DOHH2 (cell line): ENCODE data around the gene NDUFAF2.

Experiments used
- H3F3A ChIP-seq: fragments of 200-600 bp; sonication (generic), shearing (Covaris generic); 2 replicates; pipeline ENCODE4 v1.6.0; 2016; ENCODE audit warnings: antibody characterized with exemption, mild to moderate bottlenecking; ENCODE audit not compliant: control insufficient read depth, insufficient read depth
- H3K27ac ChIP-seq: fragments of 200-600 bp; sonication (generic); 2 replicates; pipeline ENCODE4 v1.5.1; 2014; ENCODE audit warnings: low read depth, mild to moderate bottlenecking, low read length, moderate library complexity
- H3K27me3 ChIP-seq: fragments of 200-600 bp; sonication (generic); 2 replicates; pipeline ENCODE4 v1.6.1; 2014; ENCODE audit warnings: mild to moderate bottlenecking, low read length, mixed read lengths; ENCODE audit not compliant: control insufficient read depth
- H3K36me3 ChIP-seq: fragments of 200-600 bp; sonication (generic); 2 replicates; pipeline ENCODE4 v1.6.1; 2014; ENCODE audit warnings: mild to moderate bottlenecking, low read length, moderate library complexity, mixed read lengths; ENCODE audit not compliant: control insufficient read depth
- H3K4me1 ChIP-seq: fragments of 200-600 bp; sonication (generic); 2 replicates; pipeline ENCODE4 v1.6.1; 2014; ENCODE audit warnings: mild to moderate bottlenecking, low read length, mixed read lengths; ENCODE audit not compliant: control insufficient read depth
- H3K4me2 ChIP-seq: fragments of 200-600 bp; sonication (generic); 2 replicates; pipeline ENCODE4 v1.6.0; 2014; ENCODE audit warnings: mild to moderate bottlenecking, low read length, moderate library complexity
- H3K4me3 ChIP-seq: fragments of 200-600 bp; sonication (generic); 2 replicates; pipeline ENCODE4 v1.5.1; 2014; ENCODE audit warnings: mild to moderate bottlenecking, low read length, mixed read lengths
- H3K79me2 ChIP-seq: fragments of 200-600 bp; sonication (generic); 2 replicates; pipeline ENCODE4 v1.6.1; 2014; ENCODE audit warnings: mild to moderate bottlenecking, low read length, mixed read lengths; ENCODE audit not compliant: control insufficient read depth
- H3K9me2 ChIP-seq: fragments of 200-600 bp; sonication (generic); replicated peaks from 2 replicates; pipeline ENCODE4 v1.6.1; 2014; ENCODE audit warnings: mild to moderate bottlenecking, low read length, mixed read lengths; ENCODE audit not compliant: control insufficient read depth
- H3K9me3 ChIP-seq: fragments of 200-600 bp; sonication (generic); 2 replicates; pipeline ENCODE4 v1.6.1; 2014; ENCODE audit warnings: antibody characterized with exemption, low read length, mixed read lengths; ENCODE audit not compliant: control insufficient read depth, insufficient read depth
- H4K20me1 ChIP-seq: fragments of 200-600 bp; sonication (generic); 2 replicates; pipeline ENCODE4 v1.6.0; 2014; ENCODE audit warnings: low read depth, mild to moderate bottlenecking, antibody characterized with exemption, low read length, moderate library complexity; ENCODE audit not compliant: control insufficient read depth, insufficient read depth
- EZH2phosphoT487 ChIP-seq: fragments of 200-600 bp; sonication (generic); IDR thresholded peaks from 2 replicates; pipeline ENCODE4 v1.6.1; 2017; ENCODE audit warnings: borderline replicate concordance, mild to moderate bottlenecking, antibody characterized with exemption, low read length, moderate library complexity, mixed read lengths
- TF ChIP-seq, protein P1 (sequence below): fragments of 200-600 bp; sonication (generic); IDR thresholded peaks from one replicate; pipeline ENCODE4 v1.5.1; 2014; ENCODE audit warnings: antibody characterized with exemption, mild to moderate bottlenecking, low read depth, low read length; ENCODE audit not compliant: poor library complexity, severe bottlenecking

The NDUFAF2 gene

DNA sequence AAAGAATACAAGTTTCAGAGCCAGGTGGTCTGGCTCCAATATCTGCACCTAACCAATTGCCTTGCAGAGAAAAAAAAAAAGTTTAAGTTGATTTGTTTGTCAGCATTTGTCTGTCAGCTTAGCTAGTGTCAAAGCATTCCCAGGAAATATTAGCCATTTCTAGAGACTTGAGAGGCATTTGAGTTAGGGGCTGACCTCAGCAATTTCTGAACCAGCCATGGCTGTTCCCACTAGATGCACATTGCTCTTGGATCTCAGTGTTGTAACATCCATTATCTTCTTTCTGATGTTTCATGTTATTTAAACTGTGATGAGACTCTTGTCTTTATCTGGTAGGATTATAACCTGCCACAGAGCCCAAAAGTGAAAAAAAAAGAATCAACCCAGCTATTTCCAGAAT lies 102.3 kb downstream of the NDUFAF2 start:
- H3K79me2 ChIP-seq = no peaks in the 10 kb centered on the region
- H3K36me3 ChIP-seq = no peaks in the 10 kb centered on the region
- H3K27ac ChIP-seq = no peak overlapping the region
- no peak overlapping the region for H3K4me2 ChIP-seq
- H3K9me3 ChIP-seq = peaks cover 5% of the 10 kb centered on the region; the same call in 1 of the 2 replicates
- no peaks in the 10 kb centered on the region for H4K20me1 ChIP-seq
- no peak for TF ChIP-seq EZH2phosphoT487
- TF ChIP-seq, protein P1, sequence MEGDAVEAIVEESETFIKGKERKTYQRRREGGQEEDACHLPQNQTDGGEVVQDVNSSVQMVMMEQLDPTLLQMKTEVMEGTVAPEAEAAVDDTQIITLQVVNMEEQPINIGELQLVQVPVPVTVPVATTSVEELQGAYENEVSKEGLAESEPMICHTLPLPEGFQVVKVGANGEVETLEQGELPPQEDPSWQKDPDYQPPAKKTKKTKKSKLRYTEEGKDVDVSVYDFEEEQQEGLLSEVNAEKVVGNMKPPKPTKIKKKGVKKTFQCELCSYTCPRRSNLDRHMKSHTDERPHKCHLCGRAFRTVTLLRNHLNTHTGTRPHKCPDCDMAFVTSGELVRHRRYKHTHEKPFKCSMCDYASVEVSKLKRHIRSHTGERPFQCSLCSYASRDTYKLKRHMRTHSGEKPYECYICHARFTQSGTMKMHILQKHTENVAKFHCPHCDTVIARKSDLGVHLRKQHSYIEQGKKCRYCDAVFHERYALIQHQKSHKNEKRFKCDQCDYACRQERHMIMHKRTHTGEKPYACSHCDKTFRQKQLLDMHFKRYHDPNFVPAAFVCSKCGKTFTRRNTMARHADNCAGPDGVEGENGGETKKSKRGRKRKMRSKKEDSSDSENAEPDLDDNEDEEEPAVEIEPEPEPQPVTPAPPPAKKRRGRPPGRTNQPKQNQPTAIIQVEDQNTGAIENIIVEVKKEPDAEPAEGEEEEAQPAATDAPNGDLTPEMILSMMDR = no peak
- no peaks in the 10 kb centered on the region for H3K27me3 ChIP-seq
- H3K4me1 ChIP-seq = no peaks in the 10 kb centered on the region
- H3K9me2 ChIP-seq = no peaks in the 10 kb centered on the region
- no peaks in the 10 kb centered on the region for H3F3A ChIP-seq
- no peak overlapping the region for H3K4me3 ChIP-seq

DNA sequence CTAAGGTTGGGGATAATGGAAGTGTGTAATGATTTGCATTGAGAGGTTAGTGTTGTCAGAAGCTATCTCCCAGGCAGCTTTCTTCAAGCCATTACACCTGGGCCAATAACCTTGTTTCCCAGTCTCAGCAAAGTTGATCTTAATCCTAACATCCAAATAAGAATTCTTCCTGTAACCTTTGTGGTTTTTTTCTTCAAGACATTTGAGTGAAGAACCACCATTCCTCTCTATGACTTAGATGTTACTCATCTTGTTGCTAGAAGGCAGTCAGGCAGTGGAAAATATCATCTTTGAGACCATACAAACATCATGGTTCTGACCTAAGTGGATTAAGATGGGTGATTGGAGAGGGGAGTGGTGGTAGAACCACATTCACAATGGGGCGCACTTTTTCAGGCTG lies 103.5 kb downstream of the NDUFAF2 start:
- Histone ChIP-seq H4K20me1 (no peaks in the 10 kb centered on the region), H3K79me2 (no peaks in the 10 kb centered on the region), H3K4me3 (no peak overlapping the region), H3K27me3 (no peaks in the 10 kb centered on the region), H3K27ac (no peak overlapping the region), H3K4me1 (no peaks in the 10 kb centered on the region), H3K4me2 (no peak overlapping the region), H3F3A (no peaks in the 10 kb centered on the region), H3K36me3 (no peaks in the 10 kb centered on the region), H3K9me3 (peaks cover 5% of the 10 kb centered on the region; the same call in 1 of the 2 replicates), H3K9me2 (no peaks in the 10 kb centered on the region)
- TF ChIP-seq EZH2phosphoT487 = no peak
- TF ChIP-seq, protein P1 = no peak

DNA sequence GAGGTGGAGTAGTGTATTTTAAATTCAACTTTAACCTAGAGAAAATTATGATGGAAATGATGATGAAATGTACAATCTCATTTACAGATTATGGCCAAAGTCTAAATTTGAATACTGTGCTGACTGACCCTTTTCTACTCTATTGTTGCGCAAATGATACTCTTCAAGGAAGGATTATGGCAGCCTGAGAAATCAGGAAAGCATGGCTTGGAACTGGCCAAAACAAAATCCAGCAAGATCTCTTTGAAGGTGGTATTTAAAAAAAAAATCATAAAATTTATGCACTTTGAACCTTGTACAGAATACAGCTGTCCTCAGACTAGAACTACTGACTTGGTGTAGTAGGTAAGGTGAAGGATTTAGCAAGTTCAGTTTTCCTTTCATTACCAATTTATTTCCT lies 105.3 kb downstream of the NDUFAF2 start:
- TF ChIP-seq, protein P1 = no peak
- no peak for TF ChIP-seq EZH2phosphoT487
- Histone ChIP-seq H3K27ac (no peak overlapping the region), H3K27me3 (no peaks in the 10 kb centered on the region), H3K4me1 (no peaks in the 10 kb centered on the region), H3K9me3 (no peaks in the 10 kb centered on the region), H3K36me3 (no peaks in the 10 kb centered on the region), H4K20me1 (no peaks in the 10 kb centered on the region), H3K9me2 (no peaks in the 10 kb centered on the region), H3F3A (no peaks in the 10 kb centered on the region), H3K4me2 (no peak overlapping the region), H3K4me3 (no peak overlapping the region), H3K79me2 (no peaks in the 10 kb centered on the region)

DNA sequence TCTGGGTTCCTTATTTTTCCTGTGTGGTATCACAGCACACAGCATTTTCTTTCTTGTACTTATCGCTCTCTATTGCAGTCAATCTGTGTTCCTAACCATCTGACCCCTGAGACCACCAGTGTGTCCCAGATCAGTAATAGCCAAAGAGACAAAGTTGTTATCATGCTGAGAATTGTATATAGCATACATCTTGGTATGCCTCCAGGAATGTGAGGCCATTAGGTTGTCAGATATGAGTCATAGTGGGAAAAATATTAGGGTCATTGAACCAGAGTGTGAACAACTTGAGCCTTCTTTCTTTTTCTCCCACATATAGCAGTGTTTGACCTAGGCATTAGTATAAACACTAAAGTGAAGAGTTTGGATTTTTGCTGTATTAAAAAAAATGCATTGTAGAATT lies 106.3 kb downstream of the NDUFAF2 start:
- Histone ChIP-seq H3K36me3 (no peaks in the 10 kb centered on the region), H4K20me1 (no peaks in the 10 kb centered on the region), H3K79me2 (no peaks in the 10 kb centered on the region), H3K4me3 (no peak overlapping the region), H3K9me2 (no peaks in the 10 kb centered on the region), H3K9me3 (no peaks in the 10 kb centered on the region), H3K4me1 (no peaks in the 10 kb centered on the region), H3K4me2 (no peak overlapping the region), H3K27ac (no peak overlapping the region), H3K27me3 (no peaks in the 10 kb centered on the region), H3F3A (no peaks in the 10 kb centered on the region)
- TF ChIP-seq, protein P1 = no peak
- TF ChIP-seq EZH2phosphoT487 = no peak
